ENCODE data around the gene EIF4EBP2.

Gene EIF4EBP2

DNA sequence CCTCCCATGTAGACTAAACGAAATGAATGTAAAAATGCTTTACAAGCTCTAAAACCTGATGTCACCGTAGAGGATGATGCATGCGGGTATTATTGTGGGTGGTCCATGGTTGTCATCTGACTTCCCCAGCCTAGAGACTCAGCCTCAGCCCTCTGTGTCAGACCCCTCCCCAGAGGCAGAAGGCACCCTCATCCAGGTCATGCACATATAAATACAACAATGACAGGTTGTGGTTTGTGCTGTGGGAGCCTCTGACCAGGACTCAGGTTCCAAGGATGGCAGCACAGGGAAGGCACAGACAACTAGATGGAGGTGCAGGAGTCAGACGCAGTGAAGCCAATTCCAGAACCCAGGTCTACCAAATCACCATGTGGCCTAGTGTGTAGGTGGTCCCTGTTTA, 40.8 kb downstream of the EIF4EBP2 start:
- H3K79me2 ChIP-seq = no peaks in the 10 kb centered on the region
- TF ChIP-seq, protein P1, sequence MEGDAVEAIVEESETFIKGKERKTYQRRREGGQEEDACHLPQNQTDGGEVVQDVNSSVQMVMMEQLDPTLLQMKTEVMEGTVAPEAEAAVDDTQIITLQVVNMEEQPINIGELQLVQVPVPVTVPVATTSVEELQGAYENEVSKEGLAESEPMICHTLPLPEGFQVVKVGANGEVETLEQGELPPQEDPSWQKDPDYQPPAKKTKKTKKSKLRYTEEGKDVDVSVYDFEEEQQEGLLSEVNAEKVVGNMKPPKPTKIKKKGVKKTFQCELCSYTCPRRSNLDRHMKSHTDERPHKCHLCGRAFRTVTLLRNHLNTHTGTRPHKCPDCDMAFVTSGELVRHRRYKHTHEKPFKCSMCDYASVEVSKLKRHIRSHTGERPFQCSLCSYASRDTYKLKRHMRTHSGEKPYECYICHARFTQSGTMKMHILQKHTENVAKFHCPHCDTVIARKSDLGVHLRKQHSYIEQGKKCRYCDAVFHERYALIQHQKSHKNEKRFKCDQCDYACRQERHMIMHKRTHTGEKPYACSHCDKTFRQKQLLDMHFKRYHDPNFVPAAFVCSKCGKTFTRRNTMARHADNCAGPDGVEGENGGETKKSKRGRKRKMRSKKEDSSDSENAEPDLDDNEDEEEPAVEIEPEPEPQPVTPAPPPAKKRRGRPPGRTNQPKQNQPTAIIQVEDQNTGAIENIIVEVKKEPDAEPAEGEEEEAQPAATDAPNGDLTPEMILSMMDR (IDR thresholded peaks at IDR 0.05) = no peak
- no peak overlapping the region for H3K4me3 ChIP-seq (ENCODE audit: low read depth, low read length)
- H3K36me3 ChIP-seq (ENCODE audit: control insufficient read depth, insufficient read depth, low read length) = no peaks in the 10 kb centered on the region
- peaks cover 6% of the 10 kb centered on the region for H3K4me1 ChIP-seq
- H2AFZ ChIP-seq = no peak overlapping the region
- H3K4me2 ChIP-seq (ENCODE audit: low read length) = no peak overlapping the region
- H3K27me3 ChIP-seq (ENCODE audit: control insufficient read depth, insufficient read depth, low read length) = no peaks in the 10 kb centered on the region
- no peaks in the 10 kb centered on the region for H3K9me3 ChIP-seq (ENCODE audit: control insufficient read depth, low read length)
- H3K9ac ChIP-seq = no peak overlapping the region
- no peak overlapping the region for H3K27ac ChIP-seq

DNA sequence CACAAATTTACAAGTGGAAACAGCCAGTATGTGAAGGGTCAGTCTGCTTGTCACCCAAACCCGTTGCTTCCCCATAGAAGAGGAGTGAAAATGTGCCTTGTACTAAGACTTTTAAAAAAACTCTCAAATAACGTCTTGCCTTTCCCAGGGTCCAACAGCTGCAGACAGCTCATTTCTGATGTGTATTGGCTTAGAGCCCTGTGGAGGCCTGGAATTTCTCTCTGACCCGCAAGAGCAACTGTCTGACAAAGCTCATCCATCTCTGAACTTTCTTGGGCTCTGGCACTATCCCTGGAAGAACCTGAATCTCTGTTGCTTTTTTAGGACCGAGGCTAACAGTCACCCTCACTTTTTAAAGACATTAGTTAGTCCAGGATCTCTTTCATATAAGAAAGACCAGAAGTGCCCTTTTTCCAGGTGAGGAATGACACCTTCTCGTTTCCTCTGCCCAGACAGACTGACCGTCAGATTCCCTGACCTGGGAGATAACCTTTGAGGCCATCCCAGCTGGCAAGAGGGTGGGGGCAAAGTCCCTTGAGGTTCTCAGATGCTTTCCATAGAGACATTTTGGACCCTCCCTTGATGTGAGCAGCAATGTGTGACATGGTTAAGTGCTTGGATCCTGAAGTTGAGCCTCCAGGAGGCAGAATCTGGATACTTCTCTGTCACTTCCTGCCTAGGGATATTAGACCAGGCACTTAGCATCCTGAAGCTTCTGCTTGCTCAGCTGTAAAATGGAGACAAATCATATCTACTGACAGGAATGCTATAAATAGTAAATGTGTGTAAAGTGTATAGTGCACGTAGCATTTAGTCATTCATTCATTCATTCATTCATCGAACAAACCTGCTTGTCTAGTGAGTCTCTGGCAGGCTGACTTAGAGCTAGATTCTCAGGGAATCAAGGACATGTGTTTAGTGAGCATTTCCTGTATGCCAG, 42.0 kb downstream of the EIF4EBP2 start:
- H3K4me1 ChIP-seq = peaks cover 4% of the 10 kb centered on the region
- H2AFZ ChIP-seq = no peak overlapping the region
- H3K27ac ChIP-seq = no peak overlapping the region
- H3K4me3 ChIP-seq (ENCODE audit: low read depth, low read length) = no peak overlapping the region
- H3K27me3 ChIP-seq (ENCODE audit: control insufficient read depth, insufficient read depth, low read length) = no peaks in the 10 kb centered on the region
- no peaks in the 10 kb centered on the region for H3K9me3 ChIP-seq (ENCODE audit: control insufficient read depth, low read length)
- H3K79me2 ChIP-seq = no peaks in the 10 kb centered on the region
- no peaks in the 10 kb centered on the region for H3K36me3 ChIP-seq (ENCODE audit: control insufficient read depth, insufficient read depth, low read length)
- no peak overlapping the region for H3K9ac ChIP-seq
- TF ChIP-seq, protein P1 (IDR thresholded peaks at IDR 0.05) = no peak
- H3K4me2 ChIP-seq (ENCODE audit: low read length) = no peak overlapping the region

DNA sequence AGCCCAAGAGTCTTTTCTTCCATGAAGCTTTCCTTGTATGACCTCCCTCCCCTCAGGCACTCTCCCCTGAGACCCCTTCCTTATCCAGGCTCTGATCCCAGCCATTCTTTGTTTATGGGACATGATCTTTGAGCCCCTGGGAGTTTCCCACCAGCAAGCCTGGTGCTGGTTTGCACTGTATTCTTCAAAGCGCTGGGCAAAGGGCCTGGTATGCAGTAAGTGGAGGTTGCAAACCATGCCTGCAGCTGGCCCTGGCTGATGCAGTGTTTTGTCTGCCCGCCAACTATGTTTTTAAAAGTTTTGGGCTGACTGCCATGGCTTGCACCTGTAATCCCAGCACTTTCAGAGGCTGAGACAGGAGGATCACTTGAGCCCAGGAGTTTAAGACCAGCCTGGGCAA, 44.3 kb downstream of the EIF4EBP2 start:
- Histone ChIP-seq H3K4me2 (ENCODE audit: low read length) (no peak overlapping the region), H2AFZ (no peak overlapping the region), H3K36me3 (ENCODE audit: control insufficient read depth, insufficient read depth, low read length) (no peaks in the 10 kb centered on the region), H3K27me3 (ENCODE audit: control insufficient read depth, insufficient read depth, low read length) (no peaks in the 10 kb centered on the region), H3K79me2 (no peaks in the 10 kb centered on the region), H3K4me1 (no peaks in the 10 kb centered on the region), H3K4me3 (ENCODE audit: low read depth, low read length) (no peak overlapping the region), H3K9me3 (ENCODE audit: control insufficient read depth, low read length) (no peaks in the 10 kb centered on the region), H3K27ac (no peak overlapping the region), H3K9ac (no peak overlapping the region)
- TF ChIP-seq, protein P1 (IDR thresholded peaks at IDR 0.05) = no peak

DNA sequence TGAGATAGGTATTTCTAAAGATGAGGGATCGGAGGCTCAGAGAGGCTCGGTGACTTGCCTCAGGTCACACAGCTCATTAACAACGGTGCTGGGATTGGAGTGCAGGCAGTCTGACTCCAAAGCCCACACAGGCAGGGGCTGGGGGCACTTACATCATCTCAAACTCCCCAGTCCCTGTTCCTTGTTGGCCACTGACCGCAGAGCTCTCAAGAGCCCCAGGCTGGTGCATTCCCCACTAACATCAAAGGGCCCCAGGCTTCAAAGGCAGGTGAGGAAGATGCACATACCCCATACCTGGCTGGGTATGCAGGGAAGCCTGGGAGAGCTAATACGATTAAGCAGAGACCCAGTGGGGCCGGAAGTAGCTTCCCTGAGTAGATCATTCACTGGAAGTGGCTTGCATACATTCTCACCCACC, 51.3 kb downstream of the EIF4EBP2 start:
- Histone ChIP-seq H3K4me3 (ENCODE audit: low read depth, low read length) (no peak overlapping the region), H3K79me2 (no peaks in the 10 kb centered on the region), H3K36me3 (ENCODE audit: control insufficient read depth, insufficient read depth, low read length) (no peaks in the 10 kb centered on the region), H3K27me3 (ENCODE audit: control insufficient read depth, insufficient read depth, low read length) (no peaks in the 10 kb centered on the region), H3K9me3 (ENCODE audit: control insufficient read depth, low read length) (no peaks in the 10 kb centered on the region), H2AFZ (no peak overlapping the region), H3K27ac (no peak overlapping the region), H3K4me1 (peaks cover 3% of the 10 kb centered on the region), H3K9ac (no peak overlapping the region), H3K4me2 (ENCODE audit: low read length) (no peak overlapping the region)
- TF ChIP-seq, protein P1 (IDR thresholded peaks at IDR 0.05) = no peak

DNA sequence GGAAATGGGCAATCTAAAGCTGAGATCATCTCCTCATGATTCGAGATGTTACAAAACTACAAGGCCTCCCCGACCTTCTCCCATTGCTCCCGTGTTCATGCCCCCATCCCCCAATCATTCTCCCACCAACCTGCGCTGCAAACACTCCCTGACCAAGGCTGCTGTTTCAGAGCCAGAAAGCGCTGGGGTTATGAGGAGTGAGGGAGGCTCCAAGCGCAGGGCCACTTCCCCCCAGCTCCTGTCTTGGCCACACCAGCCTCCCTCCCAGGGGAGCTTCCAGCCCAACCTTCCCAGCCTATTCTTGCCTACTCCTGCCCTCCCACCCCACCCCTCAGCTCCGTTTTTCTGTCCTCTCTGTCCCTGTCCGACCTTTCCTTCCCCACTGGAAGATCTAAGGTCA, 52.2 kb downstream of the EIF4EBP2 start:
- Histone ChIP-seq H3K27ac (no peak overlapping the region), H3K4me2 (ENCODE audit: low read length) (no peak overlapping the region), H3K27me3 (ENCODE audit: control insufficient read depth, insufficient read depth, low read length) (no peaks in the 10 kb centered on the region), H3K36me3 (ENCODE audit: control insufficient read depth, insufficient read depth, low read length) (no peaks in the 10 kb centered on the region), H3K79me2 (no peaks in the 10 kb centered on the region), H3K4me3 (ENCODE audit: low read depth, low read length) (no peak overlapping the region), H3K4me1 (peaks cover 3% of the 10 kb centered on the region), H3K9me3 (ENCODE audit: control insufficient read depth, low read length) (no peaks in the 10 kb centered on the region), H3K9ac (no peak overlapping the region), H2AFZ (no peak overlapping the region)
- TF ChIP-seq, protein P1 (IDR thresholded peaks at IDR 0.05) = no peak
